Measurements from ENCODE around the gene MAPK6.
A peak's percentile ranks its signal among the peaks of the same experiment; 100 is the strongest.
"Not testable (repeated sequence)": the region's sequence is repeated elsewhere in the genome, so short reads cannot be mapped to it uniquely, and the experiment has no call there.

The MAPK6 gene

DNA sequence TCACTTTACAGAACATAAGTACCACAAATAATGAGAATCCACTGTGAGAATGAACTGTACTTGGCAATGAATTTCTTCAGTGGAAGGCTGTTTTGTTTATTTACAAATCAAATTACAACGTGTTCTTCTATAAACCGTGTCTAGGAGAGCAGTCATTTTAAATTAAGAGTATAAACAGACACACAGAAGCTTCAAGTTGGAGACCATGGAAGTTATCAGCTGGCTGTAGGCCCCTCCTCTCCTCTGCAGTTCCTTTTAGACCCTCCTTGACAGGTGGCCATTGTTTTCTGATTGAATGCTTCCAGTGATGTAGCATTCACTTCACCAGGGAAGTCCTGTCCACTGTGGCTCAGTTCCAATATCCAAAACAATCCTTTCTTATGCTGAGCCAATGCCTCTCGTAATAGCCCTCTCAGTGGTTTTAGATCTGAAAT is 7.3 kb upstream of the MAPK6 start:
- DNase-seq = peak in 1 of 2 experiments; percentile 42

DNA sequence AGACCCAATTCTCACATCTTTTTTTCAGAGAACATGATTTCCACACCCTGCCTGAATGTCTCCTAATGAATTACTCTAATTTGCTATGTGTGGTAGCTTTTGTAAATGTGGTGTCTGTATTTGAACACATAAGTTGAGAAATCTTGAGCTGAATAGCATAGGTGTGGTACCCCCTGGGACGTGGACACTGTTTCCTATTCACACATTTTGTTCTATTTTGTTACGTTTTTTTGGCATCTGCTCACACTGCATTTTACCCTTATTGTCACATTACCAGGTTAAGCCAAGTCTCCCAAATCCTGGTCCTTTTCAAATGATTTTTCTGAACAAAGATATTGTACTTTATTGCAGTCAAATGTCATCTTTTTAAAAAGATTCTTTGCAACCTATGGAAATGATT is 6.8 kb upstream of the MAPK6 start:
- no peak for DNase-seq

DNA sequence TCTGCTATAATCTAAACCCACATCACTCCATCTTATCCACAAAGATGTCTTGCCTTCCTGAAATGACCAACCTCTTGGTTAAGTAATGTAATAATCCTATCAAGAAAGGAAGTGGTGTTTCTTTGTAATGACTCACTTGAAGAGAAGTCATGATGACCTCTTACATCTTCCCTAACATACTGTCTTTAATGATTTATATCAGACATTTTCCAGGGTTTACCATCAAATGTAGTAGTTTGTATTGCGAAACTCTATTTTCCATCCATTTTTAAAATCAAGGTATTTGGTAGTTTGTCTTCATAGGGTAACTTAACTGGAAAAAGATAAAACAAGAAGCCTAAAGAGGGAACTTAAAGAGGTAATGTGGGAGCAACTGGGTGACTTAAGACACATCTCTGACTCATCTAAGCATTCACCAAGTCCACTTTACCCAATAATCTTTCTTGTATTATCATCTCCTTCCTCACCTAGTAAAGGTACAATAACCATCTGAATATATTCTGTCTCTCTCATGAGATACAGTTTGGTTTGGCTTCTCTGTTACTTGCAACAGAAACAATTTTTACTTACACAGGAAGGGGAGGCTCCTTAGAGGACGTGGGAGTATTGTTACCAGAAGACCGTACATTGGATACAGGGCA is 5.7 kb upstream of the MAPK6 start:
- no peak for DNase-seq

DNA sequence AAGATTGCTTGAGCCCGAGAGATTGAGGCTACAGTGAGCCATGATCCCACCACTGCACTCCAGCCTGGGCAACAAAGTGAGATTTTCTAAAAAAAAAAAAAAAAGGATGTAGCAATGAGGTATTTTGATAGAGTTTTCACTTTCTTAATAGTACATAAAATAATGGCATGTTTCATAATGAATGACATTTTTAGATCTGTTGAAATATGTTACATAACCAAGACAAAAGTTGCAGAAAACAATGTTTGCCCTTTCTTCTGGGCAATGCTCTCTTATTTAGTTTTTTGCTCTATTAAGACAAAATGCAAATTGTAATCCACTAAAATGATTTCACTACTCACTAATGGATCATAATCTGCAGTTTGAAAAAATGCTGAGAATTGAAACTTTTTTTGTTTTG is 4.4 kb upstream of the MAPK6 start:
- no peak for DNase-seq

DNA sequence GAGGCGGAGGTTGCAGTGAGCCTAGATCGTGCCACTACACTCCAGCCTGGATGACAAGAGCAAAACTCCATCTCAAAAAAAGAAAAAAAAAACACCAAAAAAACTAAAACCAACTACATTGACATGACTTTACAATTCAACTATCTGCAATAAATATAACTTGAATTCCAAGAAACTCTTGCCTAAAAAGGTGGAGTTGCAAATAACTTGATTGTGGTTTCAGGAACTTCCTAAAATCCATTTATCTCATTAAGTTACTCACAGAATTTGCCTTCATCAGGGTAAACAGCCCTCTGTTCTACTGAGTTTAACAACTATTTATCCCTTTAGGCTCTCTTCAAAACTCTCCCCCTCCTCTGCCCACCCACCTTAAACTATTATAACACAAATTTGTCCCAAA is 2.7 kb upstream of the MAPK6 start:
- DNase-seq = no peak

DNA sequence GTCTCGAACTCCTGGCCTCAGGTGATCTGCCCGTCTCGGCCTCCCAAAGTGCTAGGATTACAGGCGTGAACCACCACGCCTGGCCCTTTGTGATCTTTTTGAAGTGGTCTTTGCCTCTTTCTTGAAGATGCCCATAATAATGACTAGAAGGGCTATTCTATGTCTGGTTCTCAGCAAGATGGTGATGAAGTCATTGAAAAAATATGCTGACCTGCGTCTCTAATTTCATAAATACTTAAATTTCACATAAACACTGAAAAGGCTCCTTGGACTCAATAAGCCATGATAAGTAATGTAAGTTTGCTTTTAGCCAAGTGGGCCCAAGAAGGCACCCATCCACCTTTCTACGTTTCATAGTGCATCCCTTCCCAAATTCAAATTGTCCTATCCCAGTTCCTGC is 775 bp upstream of the MAPK6 start:
- no peak for DNase-seq

DNA sequence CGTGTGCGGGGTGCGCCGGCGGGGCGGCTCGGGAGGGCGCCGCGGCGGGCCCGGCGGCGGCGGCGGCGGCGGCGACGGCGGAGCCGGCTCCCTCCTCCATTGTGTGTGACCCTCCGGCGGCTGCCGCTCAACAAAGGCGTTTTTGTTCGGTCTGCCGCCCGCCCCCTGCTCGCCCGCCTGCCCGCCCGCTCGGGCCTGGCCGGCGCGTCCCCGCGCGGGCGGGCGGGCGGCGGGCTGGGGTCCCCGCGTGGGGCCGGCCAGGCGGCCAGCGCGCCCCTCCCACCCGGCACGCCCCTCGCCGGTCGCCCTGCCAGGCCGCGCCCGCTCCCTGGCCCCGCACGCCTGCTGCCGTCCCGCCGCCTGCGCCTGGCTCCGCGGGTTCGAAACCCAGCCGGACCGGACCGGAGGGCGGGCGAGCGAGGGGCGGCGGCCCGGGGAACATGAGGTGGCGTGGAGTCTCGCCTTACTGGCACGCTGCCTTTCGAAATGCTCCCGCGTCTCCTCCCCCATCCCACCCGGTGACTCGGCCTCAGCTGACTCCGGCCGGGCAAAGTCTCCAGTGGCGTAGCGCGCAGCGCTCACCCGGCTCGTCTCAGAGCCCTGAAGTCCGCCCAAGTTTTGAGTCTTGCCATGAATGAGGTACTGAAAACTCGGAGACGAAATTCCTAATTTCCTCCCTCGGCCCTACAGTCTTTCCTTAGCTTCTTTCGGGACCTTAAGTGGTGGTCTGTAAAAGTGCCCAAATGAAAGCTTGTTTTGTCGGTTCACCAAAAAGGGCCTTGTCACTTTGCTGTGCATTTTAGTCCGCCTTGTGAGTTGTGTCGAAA is 588 bp downstream of the MAPK6 start:
- no peak for DNase-seq

DNA sequence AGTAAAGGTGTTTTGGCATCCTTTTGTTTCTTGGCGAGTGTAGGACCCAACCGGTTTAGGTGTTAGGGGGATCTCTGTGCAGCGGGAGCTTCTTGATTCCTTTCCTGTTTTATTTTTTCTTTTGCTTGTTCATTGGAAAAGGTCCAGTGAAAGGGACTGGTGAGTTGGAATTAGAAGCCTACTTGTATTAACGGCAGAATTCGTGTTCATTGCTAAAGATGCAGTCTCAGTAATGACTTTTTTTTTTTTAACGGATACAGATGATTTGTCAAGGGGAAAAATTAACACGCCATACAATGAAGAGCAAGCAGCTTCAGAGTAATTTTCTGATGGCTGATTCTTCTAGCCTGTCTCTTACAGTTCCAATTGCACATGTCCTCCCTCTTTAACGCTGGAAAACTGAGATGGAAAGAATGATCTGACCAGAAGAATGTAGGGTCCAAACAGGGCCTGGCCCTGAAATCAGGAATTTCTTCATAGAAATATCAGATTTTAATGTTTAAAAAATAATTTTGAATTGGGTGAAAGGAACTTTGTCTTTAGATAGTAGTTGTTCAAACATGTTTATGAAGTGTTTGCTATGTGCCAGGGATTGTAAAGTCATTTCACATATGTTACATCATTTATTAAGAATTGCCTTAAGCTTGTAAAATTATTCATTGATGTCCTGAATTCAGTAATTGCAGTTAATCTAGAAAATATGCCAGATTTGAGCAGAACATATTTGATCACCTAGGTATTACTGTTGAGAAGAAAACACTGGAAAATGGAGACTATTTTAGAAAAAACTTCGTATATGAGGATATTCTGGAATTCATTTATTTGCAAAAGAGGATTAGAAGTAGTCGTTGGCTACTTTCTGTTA is 1.4 kb downstream of the MAPK6 start:
- peak in 1 of 2 experiments; percentile 31 for DNase-seq

DNA sequence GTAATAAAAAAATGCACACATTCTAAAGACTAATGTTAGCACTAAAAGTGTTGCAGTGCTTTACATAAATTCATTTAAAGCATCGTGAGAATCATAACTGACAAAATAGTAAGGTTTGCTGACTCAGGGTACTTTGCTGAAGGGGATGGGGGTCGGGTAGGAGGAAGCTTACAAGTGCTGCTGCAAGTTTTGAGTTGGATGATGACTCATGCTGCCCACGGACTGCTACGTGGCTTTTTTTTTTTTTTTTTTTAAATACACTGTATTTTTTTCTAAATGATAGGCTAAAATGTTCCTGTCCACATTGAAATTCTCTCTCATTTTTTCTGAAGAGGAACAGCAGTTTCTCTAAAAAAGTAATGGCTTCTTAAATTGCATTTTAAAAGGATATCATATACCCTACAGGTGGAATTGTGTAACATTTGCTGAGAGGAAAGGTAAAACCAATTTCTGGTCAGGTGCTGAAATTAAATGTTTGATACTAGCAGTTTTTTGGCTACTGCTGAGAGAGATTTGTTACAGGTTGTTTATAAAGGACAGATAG is 2.2 kb downstream of the MAPK6 start:
- no peak for DNase-seq

DNA sequence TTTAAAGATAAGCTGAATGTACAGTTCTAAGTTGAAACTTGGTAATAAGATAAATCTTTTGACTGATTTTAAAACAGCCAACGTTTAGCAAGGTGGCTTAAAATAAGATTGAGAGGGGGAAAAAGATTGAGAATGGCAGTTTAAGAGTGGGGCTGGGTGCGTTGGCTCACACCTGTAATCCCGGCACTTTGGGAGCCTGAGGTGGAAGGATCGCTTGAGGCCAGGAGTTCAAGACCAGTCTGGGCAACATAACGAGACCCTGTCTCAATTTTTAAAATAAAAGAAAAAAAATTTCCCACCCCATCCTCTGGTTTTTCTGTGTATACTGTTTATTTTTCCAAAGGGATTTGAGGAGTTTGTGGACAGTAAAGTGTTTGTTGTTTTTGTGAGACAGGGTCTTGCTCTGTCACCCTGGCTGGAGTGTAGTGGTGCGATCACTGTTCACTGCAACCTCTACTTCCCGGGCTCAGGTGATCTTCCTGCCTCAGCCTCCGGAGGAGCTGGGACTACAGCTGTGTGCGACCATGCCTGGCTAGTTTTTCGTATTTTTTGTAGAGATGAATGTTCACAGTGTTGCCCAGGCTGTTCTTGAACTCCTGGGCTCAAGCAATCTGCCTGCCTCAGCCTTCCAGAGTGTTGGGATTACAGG is 3.0 kb downstream of the MAPK6 start:
- no peak for DNase-seq

DNA sequence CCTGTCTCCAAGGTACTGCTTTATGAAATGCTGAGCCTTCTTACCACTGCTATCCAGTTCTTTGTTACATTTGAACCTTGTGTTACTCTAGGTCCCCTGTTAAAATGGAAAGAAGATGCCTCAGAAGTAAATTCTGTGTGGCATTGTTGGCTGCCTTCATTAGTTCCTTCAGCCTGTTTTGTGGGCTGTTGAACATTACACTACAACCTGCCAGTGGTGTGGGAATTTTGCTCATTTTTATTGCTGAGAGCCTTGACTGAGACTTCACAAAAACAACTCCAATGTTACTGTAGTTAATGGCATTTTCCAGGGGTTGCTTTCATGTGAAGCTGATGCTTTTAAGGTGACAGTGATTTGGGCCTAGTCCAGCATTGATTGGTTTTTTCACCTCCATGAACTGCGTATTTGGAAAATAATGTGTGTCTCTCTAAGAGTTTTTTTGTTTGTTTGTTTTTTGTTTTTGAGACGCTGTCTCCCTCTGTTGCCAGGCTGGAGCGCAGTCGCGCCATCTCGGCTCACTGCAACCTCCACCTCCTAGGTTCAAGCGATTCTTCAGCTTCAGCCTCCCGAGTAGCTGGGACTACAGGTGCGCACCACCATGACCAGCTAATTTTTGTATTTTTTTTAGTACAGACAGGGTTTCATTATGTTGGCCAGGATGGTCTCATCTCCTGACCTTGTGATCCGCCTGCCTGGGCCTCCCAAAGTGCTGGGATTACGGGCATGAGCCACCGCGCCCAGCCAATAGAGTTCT is 4.3 kb downstream of the MAPK6 start:
- no peak for DNase-seq

DNA sequence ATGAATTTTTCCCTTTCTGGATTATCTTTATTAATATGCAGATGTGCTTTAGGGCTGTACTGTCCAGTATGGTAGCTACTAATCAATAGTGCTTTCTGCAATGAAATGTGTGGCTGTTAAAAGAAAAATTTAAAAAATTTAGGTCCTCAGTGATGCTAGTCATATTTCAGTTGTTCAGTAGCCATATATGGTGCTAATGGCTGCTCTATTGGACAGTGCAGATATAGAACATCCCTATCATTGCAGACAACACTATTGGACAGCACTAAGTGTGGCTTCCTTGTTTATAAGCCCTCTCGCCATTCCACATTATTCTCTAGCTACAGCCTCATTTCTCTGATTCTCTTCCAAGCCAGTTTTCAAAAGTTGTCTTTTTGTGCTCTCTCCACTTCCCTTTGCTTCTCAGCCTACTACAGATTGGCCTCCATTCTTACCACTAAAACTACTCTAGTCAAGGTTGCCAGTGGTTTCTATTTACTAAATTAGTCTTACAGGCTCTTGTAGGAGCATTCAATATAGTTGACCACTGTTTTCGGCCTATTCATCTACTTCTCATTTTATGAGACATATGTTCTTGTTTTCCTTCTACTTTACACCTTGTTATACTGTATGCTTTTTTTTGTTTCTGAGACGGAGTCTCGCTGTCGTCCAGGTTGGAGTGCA is 9.5 kb downstream of the MAPK6 start:
- no peak for DNase-seq

DNA sequence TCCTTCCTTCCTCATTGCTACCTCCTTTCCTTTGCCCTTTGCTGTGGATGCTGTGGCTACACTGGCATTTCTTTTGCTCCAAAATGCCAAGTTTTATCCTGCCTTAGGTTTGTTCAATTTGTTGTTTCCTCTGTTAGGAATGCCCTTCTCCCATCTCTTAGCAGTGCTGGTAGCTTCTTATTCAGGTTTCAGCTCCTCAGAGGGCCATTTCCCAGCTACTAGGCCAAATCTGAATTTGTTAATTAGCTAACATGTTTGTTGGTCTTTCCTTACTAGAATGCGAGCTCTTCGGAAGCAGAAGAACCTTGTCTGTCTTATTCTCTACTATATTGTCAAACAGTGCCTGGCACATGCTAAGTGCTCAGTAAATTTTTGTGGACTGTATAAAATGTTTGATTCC is 11.0 kb downstream of the MAPK6 start:
- no peak for DNase-seq

DNA sequence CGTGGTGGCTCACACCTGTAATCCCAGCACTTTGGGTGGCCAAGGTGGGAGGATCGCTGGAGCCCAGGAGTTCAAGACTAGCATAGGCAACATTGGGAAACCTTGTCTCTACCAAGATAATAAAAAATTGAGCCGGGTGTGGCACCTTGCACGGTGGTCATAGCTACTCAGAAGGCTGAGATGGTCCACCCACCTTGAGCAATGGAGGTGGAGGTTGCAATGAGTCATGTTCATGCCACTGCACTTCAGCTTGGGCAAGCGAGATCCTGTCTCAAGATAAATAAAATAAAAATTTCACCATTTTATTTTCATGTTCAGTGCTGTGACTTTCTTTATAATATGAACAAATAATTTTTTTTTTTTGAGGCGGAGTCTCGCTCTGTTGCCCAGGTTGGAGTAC is 12.5 kb downstream of the MAPK6 start:
- no peak for DNase-seq

DNA sequence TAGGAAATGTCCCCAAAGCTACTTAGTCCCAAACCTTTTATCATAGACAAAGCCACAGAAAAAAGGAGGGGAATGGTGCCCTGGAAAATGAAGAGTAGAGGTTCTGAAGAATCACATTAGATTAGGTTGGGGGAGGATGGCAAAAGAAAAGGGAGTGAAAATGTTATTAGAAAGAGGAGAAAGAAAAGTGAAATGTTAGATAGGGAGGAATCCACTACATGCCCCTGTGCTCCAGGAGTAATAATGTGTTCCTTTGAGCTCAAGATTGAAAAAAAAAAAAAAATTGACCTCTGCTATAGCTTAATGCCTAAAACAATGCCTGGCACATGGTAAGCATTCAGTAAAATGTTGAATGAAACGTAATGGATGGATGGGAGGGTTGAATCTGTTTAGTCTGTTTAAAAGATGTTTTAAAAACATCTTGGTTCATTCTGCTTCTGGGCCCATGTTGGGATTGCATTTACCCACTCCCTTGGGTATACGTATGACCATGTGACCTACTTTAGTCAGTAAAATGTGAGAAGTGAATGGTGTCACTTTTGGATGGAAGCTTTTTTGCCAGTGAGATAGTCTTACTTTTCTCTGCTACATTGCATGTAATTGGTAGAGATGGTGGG is 19.0 kb downstream of the MAPK6 start:
- no peak for DNase-seq

DNA sequence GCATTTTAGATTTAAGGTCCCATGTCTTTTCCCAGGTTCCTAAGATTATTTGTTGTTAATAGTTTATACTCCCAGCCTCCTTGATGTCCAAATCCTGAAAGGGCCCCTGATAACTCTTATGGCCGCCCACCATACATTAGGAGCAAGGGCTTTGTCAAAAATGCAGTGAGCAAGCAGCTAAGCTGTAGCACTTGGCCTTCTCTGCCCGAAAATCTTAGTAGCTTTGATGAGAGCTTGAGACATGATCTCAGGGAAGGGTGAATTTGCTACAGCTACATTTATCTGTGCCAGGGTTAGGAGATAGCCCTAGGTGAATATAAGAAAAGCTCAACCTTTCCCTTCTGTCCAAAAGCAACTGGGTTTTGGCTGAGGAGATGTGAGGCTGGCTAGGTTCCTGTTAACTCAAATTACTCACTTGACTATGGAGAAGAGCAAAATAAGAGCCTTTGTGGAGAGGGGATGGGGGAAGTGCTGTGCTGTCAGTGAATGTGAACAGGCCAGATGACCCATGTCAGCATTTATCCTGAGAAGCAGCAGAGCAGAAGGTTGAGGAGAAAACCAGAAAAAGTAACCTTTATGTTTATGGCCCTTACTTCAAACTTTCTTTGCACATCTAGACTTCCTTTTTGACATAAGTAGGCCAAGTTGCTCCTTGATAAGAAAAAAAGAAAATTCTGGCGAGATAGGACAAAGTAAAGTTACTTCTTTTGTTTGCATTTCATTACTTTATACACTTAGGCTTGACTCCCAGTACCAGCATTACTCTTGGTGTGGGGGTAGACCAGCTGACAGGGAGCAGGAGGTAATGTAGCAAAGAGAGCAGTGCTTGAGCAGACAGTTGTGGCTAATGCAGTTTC is 21.1 kb downstream of the MAPK6 start:
- DNase-seq = no peak

DNA sequence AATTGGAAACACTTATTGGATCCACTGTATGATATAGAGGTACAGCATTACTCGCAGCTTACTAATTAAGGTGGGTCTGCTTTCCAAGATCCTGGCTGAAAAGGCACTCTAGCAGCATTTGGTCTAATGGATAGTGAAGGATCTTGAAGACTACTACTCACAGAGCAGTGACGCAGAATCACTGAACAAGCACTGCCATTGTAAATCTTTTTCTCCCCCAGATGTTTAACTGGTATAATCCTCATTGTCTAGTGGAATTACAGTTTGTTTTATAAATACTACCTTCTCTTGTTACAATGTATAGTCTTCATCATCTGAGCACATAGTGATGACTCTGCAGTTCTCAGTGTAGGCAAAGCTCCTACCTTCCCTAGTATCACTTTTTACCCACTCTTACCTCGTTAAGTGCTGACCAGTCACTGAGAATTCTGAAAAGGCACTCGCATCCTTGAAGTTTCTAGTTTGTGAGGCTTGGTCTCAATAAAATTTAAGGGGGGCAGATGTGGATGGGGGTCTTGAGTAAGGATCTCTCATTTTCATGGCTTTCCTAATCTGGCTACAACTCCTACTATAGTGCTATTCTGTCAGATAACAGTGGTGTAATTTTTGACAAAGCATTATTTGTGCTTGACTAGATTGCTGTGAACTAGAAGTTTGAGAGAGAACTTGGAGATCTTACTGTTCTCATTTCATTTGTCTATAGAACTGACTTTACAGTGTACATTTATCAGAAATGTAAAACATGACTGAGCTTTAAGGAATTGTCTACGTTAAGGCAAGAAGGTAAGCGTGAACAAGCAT is 23.2 kb downstream of the MAPK6 start:
- DNase-seq = no peak

DNA sequence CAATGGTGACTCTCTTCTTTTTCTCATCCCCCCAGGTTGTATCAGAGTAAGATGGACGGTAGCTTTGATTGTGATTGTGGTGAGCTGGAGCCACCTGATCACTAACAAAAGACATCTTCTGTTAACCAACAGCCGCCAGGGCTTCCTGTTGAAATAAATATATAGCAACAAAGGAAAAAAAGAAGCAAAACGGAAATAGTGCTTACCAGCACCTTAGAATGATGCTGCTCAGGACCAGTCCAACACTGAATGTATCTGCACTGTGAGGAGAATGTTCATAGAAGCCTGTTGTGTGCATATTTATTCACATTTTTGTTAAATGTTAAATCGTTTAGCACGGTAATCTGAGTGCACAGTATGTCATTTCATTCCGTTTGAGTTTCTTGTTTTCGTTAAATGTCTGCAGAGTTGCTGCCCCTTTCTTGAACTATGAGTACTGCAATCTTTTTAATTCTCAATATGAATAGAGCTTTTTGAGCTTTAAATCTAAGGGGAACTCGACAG is 26.8 kb downstream of the MAPK6 start:
- DNase-seq = not testable (repeated sequence)

DNA sequence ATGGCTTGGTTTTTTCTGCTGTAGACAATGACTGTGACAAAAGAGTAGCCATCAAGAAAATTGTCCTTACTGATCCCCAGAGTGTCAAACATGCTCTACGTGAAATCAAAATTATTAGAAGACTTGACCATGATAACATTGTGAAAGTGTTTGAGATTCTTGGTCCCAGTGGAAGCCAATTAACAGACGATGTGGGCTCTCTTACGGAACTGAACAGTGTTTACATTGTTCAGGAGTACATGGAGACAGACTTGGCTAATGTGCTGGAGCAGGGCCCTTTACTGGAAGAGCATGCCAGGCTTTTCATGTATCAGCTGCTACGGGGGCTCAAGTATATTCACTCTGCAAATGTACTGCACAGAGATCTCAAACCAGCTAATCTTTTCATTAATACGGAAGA is 27.5 kb downstream of the MAPK6 start:
- not testable (repeated sequence) for DNase-seq
